ENCODE data around the gene UNC119B.

- TF ChIP-seq CTCF (conservative IDR thresholded peaks at IDR 0.05; ENCODE audit: low read depth, low read length) (no peak), EZH2 (IDR thresholded peaks at IDR 0.05; ENCODE audit: borderline replicate concordance, low read depth, low read length, poor library complexity, severe bottlenecking) (no peak)
These were observed 17.7 kb upstream of the UNC119B start for GRCh38 chr12:120692524-120693033.

All from A673 (cell line).